SK-N-MC (cell line): ENCODE data around the gene GNAQ.

Source experiments
- EZH2 ChIP-seq: fragments of 200-600 bp; sonication (generic); IDR thresholded peaks from one replicate; pipeline ENCODE4 v1.6.1; 2017; ENCODE audit warnings: antibody characterized with exemption
- FOXP2 ChIP-seq: optimal IDR thresholded peaks from 2 replicates; pipeline ENCODE3; 2011; ENCODE audit warnings: mild to moderate bottlenecking, moderate library complexity; ENCODE audit not compliant: insufficient read depth; ENCODE audit errors: extremely low read length, control extremely low read depth
- POLR2AphosphoS5 ChIP-seq: IDR thresholded peaks from 2 replicates; pipeline ENCODE4 v1.6.1; 2012; ENCODE audit warnings: mild to moderate bottlenecking, low read depth, low read length, borderline replicate concordance

DNA sequence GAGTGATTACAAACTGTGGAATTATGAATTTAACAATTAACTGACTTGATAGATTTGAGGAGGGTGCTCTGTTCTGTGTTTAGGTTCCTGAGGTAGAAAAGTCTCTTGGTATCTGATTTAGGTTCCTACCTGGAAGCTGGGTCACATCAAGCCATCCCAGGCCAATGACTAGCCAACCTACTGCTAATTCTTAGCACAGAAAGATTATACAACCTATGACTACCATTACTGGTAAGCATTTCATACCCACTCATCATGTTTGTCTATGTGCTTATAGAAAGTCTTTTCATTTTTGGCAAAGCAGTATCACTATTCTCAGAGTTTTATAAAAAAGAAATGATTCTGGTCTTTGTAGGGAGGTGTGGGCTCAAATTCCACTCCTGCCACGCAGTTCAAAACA is 49.7 kb downstream of the GNAQ start:
- no peak for TF ChIP-seq POLR2AphosphoS5
- no peak for TF ChIP-seq EZH2
- no peak for TF ChIP-seq FOXP2
